HG02610 (cell line): ENCODE measurements around the gene FBXL17.

Experiments used
- ATAC-seq: cut with Tn5 transposase; IDR thresholded peaks from one replicate; pipeline ENCODE4 v1.9.1; 2021; ENCODE audit warnings: mild to moderate bottlenecking, moderate library complexity; ENCODE audit not compliant: unreplicated experiment

FBXL17 gene

DNA sequence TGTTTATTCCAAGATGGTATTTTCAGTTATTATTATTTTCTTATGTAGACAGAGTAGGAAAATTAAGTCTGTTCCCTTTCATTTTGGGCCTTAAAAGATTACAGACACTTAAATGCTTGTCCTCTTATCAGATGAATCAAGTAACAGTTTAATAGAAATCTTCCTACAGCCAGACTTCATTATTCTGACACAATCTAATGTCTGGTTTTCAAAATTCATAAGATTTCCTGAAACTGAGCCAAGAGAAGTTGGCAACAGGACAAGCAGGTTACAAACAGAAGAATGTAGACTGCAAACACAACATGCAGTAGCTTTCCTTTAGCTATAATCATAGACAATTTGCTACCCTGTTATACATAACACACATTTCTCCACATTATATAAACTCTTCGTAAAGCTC, 130.5 kb downstream of the FBXL17 start:
- ATAC-seq: no peak

DNA sequence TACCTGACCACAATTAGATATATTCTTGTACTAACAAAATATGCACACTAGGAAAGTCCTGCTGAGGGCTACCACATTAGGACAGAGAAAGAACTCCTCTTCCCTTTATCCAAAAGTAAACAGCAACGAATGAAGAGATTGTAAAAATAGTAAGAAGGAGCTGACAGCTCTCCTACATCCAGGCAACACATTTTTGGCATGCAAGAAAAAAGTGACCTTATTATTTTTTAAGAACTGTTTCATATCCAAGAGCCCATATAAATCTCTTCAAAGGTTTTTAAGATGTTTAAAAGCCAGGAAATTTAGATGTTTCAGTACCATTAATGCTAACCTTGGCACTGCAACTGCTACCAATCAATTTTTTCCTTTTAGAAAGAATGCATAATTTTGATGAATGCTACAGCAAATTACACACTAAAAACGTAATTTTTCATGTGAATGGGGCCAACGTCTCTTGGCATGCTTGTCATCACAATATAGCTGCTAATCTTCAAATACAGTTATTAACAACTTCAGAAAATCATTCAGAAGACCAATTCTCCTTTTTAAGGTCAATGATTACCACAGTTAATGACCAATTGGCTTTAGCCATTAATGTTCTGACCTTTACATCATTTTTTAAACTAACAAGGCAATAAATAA, 132.0 kb downstream of the FBXL17 start:
- ATAC-seq: no peak

DNA sequence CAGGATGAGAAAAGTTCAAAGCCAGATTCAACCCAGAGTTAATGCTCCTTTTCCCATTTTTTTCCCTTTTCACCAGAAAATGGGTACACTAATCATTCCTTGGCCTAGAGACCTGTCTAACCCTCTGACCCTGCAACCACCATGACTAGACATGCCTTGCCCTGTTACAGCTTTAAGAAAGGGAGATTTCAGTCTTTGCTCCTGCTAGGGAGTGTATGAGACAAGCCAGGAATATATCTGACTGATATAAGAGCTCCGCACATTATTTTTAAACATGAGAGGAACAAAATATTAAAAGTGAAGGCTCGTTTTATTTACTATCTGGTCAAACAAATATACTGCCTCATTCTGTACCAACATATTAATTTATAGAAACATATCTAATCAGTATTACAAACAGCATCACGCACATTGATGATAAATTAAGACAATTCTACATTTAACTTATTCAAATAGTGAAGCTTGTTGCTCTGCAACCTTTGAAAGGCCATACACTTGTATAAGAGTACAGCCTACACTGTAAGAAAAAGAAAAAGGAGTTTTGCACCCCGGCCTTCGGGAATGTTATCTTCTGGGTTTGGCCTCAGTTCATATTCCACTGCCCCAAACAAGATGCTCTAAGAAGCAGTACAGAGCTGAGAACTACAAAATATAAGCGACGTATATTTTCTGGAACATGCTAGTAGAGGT, 132.7 kb downstream of the FBXL17 start:
- no peak for ATAC-seq

DNA sequence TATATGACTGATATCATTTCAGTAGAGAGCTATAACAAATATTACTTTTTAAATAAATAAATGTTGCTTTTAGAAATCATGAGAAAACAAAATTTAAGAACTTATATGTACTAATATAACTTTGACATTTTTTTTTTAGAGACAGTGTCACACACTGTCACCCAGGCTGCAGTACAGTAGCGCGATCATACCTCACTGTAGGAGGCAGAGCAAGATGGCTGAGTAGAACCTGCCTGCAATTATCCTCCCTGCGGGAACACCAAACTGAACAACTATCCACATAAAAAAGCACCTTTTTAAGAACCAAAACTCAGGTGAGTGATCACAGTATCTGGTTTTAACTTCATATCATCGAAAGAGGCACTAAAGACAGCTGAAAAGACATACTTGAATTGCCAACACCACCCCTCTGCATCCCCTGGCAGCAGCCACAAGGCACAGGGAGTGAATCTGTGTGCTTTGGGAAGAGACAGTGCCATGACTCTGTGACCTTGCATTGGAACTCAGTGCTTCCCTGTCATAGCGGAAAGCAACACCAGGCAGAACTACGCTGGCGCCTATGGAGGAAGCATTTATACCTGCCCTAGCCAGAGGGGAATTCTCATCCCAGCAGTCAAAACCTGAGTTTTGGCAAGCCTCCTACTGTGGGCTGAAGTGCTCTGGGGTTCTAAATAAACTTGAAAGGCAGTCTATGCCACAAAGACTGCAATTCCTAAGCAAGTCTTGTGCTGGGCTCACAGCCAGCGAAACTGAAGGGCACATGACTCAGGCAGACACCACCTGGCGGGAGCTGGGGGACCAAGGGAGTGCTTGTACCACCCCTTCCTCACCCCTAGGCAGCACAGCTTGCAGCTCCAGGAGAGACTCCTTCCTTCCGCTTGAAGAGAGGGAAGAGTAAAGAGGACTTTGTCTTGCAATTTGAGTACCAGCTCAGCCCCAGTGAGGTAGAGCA, 142.7 kb downstream of the FBXL17 start:
- ATAC-seq: no peak

DNA sequence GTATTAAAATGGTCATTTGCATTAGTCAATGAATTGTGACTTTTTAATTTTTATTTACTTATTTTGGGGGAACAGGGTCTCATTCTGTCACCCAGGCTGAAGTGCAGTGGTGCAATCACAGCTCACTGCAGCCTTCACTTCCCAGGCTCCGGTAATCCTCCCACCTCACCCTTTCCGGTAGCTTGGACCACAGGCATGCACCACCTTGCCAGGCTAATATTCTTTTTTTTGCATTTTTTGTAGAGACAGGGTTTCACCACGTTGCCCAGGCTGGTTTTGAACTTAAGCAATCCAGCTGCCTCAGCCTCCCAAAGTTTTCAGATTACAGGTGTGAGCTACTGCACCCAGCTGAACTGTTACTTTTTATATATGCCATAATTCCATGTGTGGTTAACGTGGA, 143.4 kb downstream of the FBXL17 start:
- ATAC-seq: no peak

DNA sequence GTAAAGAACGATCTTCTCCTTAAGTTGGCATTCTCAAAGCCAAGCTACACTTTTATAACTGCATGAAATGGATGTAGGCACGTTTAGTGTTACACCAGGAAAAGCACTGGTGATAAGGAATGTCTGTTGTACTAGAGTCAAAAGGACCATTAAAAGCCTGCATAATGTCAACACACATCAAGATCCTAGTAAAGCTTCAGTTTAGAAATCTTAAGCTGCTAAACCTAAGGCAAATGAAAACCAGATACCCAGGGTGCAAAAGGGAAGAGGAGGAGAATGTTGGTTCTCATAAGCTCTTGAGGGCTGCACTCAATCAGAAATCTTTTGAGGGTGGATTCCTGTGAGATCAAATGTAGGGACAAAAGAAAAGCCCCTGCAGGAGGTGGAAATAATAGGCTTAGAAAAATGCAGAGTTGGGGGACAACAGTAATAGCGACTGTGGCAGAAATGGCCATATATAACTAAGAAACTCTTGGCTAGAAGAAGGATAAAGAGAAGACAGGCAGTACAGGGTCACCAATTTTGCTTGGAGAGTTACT, 148.2 kb downstream of the FBXL17 start:
- ATAC-seq: no peak

DNA sequence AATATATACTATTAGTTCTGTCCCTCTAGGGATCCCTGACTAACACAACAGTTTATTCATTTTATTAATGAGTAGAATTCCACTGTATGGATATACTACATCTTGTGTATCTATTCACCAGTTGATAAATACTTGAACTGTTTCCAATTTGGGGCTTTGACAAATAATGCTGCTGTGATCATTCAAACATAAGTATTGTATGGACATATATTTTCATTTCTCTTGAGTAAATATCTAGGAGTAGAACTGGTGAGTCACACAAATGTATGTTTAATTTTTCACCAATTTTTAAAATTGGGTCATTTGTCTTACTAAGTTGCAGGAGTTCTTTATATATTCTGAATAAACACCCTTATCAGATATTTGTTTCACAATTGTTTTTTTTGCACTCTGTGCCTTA, 149.1 kb downstream of the FBXL17 start:
- ATAC-seq: no peak

DNA sequence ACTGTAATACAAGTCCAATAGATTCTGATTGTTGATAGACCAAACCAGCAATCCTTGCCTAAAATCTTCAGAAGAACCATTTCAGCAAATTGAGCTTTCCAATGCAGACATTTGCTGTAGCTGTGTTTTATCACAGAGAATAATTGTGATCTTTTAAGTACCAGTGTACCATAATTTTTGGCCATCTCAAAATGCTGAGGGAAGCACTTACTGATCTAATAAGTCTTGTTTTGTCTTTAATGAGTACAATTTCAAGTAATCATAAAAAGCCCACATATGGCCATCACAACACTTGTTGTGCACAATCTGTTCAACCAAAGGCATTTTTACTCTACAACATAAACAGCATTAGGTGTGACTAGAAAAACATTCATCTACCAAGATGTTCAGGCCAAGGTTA, 159.9 kb downstream of the FBXL17 start:
- no peak for ATAC-seq

DNA sequence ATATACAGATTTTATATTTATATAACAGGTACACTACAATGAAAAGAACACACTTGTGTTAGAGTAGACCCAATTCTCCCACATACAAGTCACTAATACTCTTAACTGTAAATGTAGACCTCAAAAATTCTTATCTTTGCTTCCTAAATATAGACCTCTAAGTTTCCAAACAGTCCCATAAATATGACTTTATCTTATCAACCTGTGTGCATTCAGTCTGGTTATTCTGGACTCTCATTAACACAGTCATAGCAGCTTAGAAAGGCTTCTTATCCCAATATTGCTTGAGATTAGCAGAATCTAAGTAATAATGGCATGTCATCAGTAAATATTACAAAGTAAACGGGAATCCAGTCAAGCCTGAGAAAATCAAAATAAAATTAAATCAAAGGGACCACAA, 161.1 kb downstream of the FBXL17 start:
- ATAC-seq: no peak

DNA sequence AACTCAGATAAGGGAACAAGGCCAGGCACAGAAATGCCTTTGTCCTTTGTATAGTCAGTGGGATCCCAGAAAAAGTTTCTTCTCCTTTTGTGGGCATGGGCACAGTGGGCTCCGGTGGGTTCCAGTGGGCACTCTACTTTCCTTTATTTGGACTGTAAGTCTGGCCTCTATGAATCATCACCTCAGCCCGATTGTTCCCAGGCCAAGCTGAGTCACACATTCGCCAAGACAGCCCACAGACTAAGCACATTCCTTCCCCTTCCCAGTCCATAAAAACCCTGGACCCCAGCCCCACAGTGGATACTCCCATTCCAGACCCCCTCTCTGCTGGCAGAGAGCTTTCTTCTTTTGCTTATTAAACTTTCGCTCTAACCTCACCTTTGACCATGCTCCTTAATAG, 165.0 kb downstream of the FBXL17 start:
- no peak for ATAC-seq

DNA sequence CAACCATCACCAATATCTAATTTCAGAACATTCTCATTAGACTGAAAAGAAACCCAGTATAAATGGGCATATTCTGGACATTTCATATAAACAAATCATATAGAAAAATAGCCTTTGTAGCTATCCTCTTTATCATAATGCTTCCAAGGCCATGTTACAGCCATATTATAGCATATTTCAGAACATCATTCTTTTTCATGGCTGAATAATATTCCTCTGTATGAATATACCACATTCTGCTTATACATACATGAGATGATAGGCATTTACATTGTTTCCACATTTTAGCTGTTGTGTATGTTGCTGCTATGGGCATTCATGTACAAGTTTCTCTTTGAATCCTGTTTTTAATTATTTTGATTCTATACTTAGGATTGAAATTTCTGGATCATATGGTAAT, 167.0 kb downstream of the FBXL17 start:
- ATAC-seq: no peak

DNA sequence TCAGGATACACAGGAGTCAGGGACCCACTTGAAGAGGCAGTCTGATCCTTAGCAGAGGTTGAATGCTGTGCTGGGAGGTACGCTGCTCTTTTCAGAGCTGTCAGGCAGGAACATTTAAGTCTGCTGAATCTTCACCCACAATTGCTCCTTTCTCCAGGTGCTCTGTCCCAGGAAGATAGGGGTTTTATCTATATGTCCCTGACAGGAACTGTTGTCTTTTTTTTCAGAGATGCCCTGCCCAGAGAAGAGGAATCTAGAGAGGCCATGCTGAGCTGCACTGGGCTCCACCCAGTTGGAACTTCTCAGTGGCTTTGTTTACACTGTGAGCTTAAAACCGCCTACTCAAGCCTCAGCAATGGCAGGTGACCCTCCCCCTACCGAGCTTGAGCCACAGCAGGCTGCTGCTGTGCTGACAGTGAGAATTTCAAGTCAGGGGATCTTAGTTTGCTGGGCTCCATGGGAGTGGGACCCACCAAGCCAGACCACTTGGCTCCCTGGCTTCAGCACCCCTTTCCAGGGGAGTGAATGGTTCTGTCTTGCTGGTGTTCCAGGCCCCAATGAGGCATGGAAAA, 169.0 kb downstream of the FBXL17 start:
- ATAC-seq: no peak

DNA sequence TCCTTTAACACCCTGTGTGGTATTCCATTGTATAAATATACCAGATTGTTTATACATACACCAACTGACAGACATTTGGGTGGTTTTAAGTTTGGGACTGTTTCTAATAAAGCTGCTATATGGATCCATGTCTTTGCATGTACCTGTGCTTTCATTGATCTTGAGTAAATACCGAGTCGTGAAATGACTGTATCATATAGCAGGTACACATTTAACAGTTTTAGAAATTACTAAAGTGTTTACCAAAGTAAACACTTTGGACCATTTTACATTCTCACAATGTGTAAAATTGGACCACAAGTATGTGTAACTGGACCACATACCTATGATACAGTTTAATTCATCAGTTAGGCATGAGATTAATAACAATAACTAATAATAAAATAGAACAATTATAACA, 175.2 kb downstream of the FBXL17 start:
- ATAC-seq: peak; percentile 79

DNA sequence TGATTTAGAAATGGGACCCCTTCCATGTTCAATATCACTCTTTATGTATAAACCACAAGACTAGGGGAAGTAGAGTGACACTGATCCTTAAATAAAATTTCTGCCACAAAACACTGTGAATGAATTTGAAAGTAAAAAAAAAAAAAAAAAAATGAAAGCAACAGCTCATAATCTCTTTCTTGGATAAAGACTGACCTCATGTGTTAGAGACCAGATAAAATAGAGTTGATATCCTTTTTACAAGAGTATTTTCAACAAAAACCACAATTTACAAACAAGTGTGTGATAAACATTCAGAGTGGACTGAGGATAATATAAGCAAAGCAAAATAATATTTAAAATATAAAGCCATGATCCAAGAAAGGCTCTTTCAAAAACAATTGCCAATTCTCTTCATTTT, 180.2 kb downstream of the FBXL17 start:
- ATAC-seq: no peak

DNA sequence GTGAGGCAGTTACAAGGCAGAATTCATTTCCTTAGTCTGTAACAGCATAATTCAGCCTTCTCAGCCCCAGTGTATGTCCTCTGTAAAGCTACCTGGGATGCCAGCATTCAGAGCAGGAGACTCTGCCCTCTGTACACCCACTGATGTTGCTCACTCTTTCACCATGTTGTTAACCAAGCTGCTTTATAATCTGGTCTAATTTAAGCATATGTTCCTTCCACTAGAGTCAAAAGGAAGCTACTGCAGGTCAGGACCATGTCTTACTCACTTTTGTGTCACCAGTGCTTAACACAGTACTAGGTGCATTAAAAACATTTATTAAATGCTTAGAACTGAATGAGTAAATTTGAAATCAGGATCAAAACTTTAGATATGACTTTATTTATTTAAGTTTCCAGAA, 185.6 kb downstream of the FBXL17 start:
- ATAC-seq: no peak

DNA sequence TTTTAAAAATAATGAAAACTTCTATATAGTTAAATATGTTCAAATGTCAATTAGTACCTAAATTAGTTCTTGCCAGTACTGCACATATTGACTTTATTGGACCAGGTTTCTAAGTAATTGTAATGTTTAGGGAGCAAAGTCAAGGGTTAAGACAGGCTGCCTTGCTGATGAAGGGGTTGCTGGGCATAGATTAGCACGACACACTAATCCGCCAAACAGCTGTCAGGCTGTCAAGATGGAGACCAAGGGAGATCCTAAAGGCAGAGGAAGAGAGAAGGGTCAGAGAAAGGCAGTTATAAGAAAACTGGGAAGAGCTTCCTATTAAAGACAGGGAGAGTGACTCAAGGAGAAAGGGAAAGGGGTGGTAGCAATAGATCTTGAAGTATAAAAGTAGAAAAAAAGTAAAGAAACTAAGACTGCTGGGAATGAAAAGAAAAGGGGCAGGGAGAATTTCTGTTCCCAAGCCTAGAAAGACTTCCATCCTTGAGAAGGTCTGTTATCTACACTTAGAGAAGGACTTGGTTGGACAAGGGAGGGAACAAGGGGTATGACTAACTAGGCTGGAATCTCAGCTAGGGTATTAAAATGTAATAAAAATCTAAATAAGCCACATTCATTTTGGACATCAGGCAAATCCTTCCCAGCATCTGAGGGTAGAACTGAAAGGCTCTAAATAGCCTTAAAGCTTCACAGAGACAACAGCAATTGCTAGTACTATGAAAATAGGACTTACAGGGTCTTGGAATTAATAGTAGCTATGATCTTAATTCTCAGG, 188.7 kb downstream of the FBXL17 start:
- ATAC-seq: no peak

DNA sequence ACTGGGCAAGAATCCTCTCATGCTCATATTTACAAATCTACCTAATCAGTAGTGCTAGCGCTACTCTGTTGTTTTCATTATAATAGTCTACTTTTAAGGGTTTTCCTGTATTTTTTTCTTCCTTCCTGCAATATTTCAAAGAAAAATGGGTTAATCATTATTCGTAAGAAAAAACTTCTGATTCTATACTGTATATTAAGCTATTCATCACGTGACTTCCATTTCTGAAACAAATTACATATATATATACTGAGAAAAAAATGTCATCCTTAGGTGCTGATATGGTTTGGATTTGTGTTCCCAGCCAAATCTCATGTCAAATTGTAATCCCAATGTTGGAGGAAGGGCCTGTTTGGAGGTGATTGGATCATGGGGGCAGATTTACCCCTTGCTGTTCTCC, 197.0 kb downstream of the FBXL17 start:
- ATAC-seq: no peak

DNA sequence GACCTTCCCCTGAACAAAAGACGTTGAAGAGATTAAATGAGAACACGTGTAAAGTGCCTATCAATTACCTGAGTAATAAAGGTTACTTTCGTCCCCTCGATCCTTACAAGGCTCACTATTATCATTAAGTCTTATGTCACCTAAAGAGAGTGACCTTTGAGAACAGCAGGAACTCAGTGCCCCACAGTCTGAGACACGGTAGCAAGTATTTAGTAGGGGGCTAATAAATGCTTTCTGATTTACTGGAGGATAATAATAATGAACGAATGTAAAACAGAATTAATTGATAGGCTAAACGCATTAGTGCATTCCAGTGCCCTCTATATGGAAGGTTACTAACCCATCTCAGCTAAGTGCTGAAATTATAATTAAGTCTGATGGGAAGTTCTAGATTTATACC, 199.9 kb downstream of the FBXL17 start:
- ATAC-seq: no peak

DNA sequence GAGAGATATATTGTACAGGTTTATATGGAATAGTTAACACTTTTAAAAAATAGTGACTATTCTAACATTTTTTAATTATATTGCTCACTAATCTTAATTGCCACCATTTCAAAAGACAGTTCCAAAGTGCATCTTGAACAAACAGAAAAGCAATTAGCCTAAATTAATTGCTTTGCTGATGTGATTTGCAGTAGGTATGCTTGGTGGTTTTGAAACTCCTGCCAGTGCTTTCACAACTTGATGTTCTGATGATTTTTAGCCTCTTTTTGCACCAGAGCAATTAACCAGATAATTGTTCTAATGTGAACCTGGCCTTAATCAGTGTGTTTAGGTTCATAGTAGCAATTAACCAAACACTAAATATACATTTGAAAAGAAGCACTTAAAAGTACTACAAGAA, 207.6 kb downstream of the FBXL17 start:
- no peak for ATAC-seq

DNA sequence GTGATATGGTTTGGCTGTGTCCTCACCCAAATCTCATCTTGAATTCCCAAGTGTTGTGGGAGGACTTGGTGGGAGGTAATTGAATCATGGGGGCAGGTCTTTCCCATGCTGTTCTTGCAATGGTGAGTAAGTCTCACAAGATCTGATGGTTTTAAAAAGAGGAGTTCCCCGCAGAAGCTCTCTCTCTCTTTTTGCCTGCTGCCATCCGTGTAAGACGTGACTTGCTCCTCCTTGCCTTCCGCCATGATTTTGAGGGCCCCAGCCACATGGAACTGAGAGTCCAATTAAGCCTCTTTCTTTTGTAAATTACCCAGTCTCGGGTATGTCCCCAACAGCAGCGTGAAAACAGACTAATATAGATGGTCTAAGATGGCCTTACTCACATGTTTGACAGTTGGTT, 210.1 kb downstream of the FBXL17 start:
- ATAC-seq: no peak
